K562 (cell line): ENCODE measurements around the gene PELI3. TPM values are rescaled to one million over a fixed set of nuclear protein-coding genes. Genes with fewer than 3 reads are reported as not detected.

Experiments used
- ATAC-seq: fragments of 200-7000 bp; cut with Tn5 transposase; 3 replicates; pipeline ENCODE4 v1.9.1; 2020; ENCODE audit warnings: moderate library complexity
- BruUV-seq: library from RNA; stranded (reverse); fragments of 400-500 nt; replicated peaks from 2 replicates; lab custom pipeline; 2021; lab: Mats Ljungman, UMichigan
- CTCF ChIA-PET: fragments of 300-600 bp; formaldehyde crosslinking; extraction: SDS; loops from one replicate; lab custom pipeline; 2021; ENCODE audit warnings: low intra/inter-chr PET ratio; lab: Yijun Ruan, JAX
- POLR2A ChIA-PET: fragments of 300-600, 350-650 bp; sonication (Branson Sonifier 250); formaldehyde crosslinking; extraction: SDS; loops from one replicate; lab custom pipeline; 2021; ENCODE audit warnings: antibody characterized with exemption, inconsistent platforms; lab: Yijun Ruan, JAX
- DNase-seq, 4 experiments: peaks; one replicate each; pipeline versions ENCODE4 v3.0.0 to v3.0.0-alpha.2; 2011 to 2018; ENCODE audit warnings: low spot score in 3 of 4, mixed read lengths in 3 of 4; ENCODE audit errors: extremely low read depth in 1 of 4
- FAIRE-seq: peaks from 2 replicates; lab custom pipeline; 2011; peaks lifted over from hg19 to GRCh38; lab: Jason Lieb, UNC
- H2AFZ ChIP-seq: 2 replicates; pipeline ENCODE4 v1.6.0; 2011; ENCODE audit warnings: low read depth, low read length, control low read depth, inconsistent platforms
- H3K27ac ChIP-seq: fragments of 200-600 bp; 3 replicates; pipeline ENCODE4 v1.8.0; 2011; ENCODE audit warnings: low read depth, mild to moderate bottlenecking, control low read depth, inconsistent platforms, low read length, moderate library complexity, mixed read lengths; ENCODE audit errors: extremely low read depth
- H3K27me3 ChIP-seq, 2 experiments: fragments of 300-600 bp in 1 of 2; 2 replicates in 1 of 2; 3 replicates in 1 of 2; pipeline versions ENCODE4 v1.6.0 to v1.8.0; 2011; ENCODE audit warnings: inconsistent platforms in 2 of 2, low read length in 2 of 2, mild to moderate bottlenecking in 1 of 2, mixed read lengths in 1 of 2, moderate library complexity in 1 of 2; ENCODE audit not compliant: control insufficient read depth in 2 of 2, insufficient read depth in 2 of 2
- H3K36me3 ChIP-seq: fragments of 300-600 bp; 3 replicates; pipeline ENCODE4 v1.8.0; 2011; ENCODE audit warnings: mild to moderate bottlenecking, low read length, inconsistent platforms; ENCODE audit not compliant: control insufficient read depth, insufficient read depth
- H3K4me1 ChIP-seq, 2 experiments: fragments of 200-600 bp in 1 of 2; replicated peaks in 1 of 2; 2 replicates in 1 of 2; 3 replicates in 1 of 2; pipeline versions ENCODE4 v1.5.1 to v1.8.0; 2011; ENCODE audit warnings: inconsistent platforms in 2 of 2, low read length in 2 of 2, mild to moderate bottlenecking in 1 of 2, mixed read lengths in 1 of 2, moderate library complexity in 1 of 2; ENCODE audit not compliant: control insufficient read depth in 2 of 2, insufficient read depth in 2 of 2
- H3K4me2 ChIP-seq: 2 replicates; pipeline ENCODE4 v1.6.1; 2011; ENCODE audit warnings: low read length, control low read depth, inconsistent platforms, mixed read lengths; ENCODE audit not compliant: insufficient read depth
- H3K4me3 ChIP-seq: fragments of 200-600 bp; sonication (generic), shearing (Covaris generic); 2 replicates; pipeline ENCODE4 v1.5.1; 2016; ENCODE audit warnings: control low read depth, inconsistent platforms
- H3K79me2 ChIP-seq: fragments of 200-600 bp; 3 replicates; pipeline ENCODE4 v1.8.0; 2011; ENCODE audit warnings: low read length, inconsistent platforms; ENCODE audit not compliant: control insufficient read depth, insufficient read depth
- H3K9ac ChIP-seq, 2 experiments: 2 replicates each; pipeline versions ENCODE4 v1.6.0 to v1.6.1; 2011; ENCODE audit warnings: low read depth in 2 of 2, low read length in 2 of 2, control low read depth in 1 of 2, inconsistent platforms in 1 of 2, mild to moderate bottlenecking in 1 of 2, mixed read lengths in 1 of 2; ENCODE audit not compliant: insufficient read depth in 1 of 2
- H3K9me1 ChIP-seq: one replicate; pipeline ENCODE4 v1.6.0; 2011; ENCODE audit warnings: inconsistent platforms, mild to moderate bottlenecking, low read length, moderate library complexity; ENCODE audit not compliant: control insufficient read depth, insufficient read depth
- H3K9me3 ChIP-seq: replicated peaks from 2 replicates; pipeline ENCODE4 v1.5.1; 2011; ENCODE audit warnings: low read depth, low read length, inconsistent platforms; ENCODE audit not compliant: control insufficient read depth, insufficient read depth
- H4K20me1 ChIP-seq: replicated peaks from 2 replicates; pipeline ENCODE4 v1.6.1; 2011; ENCODE audit warnings: low read length, inconsistent platforms, mixed read lengths; ENCODE audit not compliant: control insufficient read depth, insufficient read depth
- CBFA2T3 ChIP-seq: fragments of 450-650 bp; IDR thresholded peaks from 2 replicates; pipeline ENCODE4 v1.6.1; 2017
- CCAR2 ChIP-seq: fragments of 200-400 bp; formaldehyde crosslinking; IDR thresholded peaks from 2 replicates; pipeline ENCODE4 v1.6.1; 2017; ENCODE audit warnings: mild to moderate bottlenecking, low read depth, low read length
- CHAMP1 ChIP-seq: fragments of 450-650 bp; IDR thresholded peaks from 2 replicates; pipeline ENCODE4 v1.6.1; 2016; ENCODE audit warnings: mild to moderate bottlenecking
- CHD2 ChIP-seq: IDR thresholded peaks from 2 replicates; pipeline ENCODE4 v1.6.1; 2011; ENCODE audit warnings: low read depth, low read length
- CHD4 ChIP-seq: fragments of 200-600 bp; sonication (generic); IDR thresholded peaks from 3 replicates; pipeline ENCODE4 v1.6.1; 2012; ENCODE audit warnings: low read depth, mild to moderate bottlenecking, mixed read lengths, low read length, inconsistent platforms; ENCODE audit not compliant: insufficient read depth, insufficient replicate concordance, poor library complexity, severe bottlenecking
- E2F5 ChIP-seq: sonication (generic); formaldehyde crosslinking; IDR thresholded peaks from 2 replicates; pipeline ENCODE4 v1.8.0; 2022; ENCODE audit warnings: mild to moderate bottlenecking, missing genetic modification reagents
- GABPB2 ChIP-seq: fragments of 250-450 bp; sonication (Bioruptor Pico); conservative IDR thresholded peaks from 2 replicates; pipeline ENCODE4 v1.5.1; 2021; ENCODE audit warnings: mild to moderate bottlenecking
- GTF2F1 ChIP-seq: IDR thresholded peaks from 2 replicates; pipeline ENCODE4 v1.6.1; 2011; ENCODE audit warnings: low read depth, low read length, improper control_type of control experiment
- HOMEZ ChIP-seq: fragments of 250-450 bp; sonication (Bioruptor Pico); IDR thresholded peaks from 2 replicates; pipeline ENCODE4 v1.4.0; 2020; ENCODE audit warnings: mild to moderate bottlenecking, moderate library complexity
- MAX ChIP-seq: sonication (generic); formaldehyde crosslinking; IDR thresholded peaks from 2 replicates; pipeline ENCODE4 v1.9.0; 2022; ENCODE audit warnings: mild to moderate bottlenecking, missing genetic modification reagents
- MCM5 ChIP-seq: fragments of 450-650 bp; IDR thresholded peaks from 2 replicates; pipeline ENCODE4 v1.6.1; 2016; ENCODE audit warnings: low read depth
- PHTF2 ChIP-seq: fragments of 250-450 bp; sonication (Bioruptor Pico); IDR thresholded peaks from 2 replicates; pipeline ENCODE4 v1.5.0; 2021; ENCODE audit warnings: mild to moderate bottlenecking
- RBM14 ChIP-seq: fragments of 200-400 bp; formaldehyde crosslinking; IDR thresholded peaks from 2 replicates; pipeline ENCODE4 v1.6.1; 2018; ENCODE audit warnings: low read depth, mild to moderate bottlenecking, low read length, moderate library complexity, borderline replicate concordance; ENCODE audit not compliant: insufficient read depth
- SMC3 ChIP-seq: conservative IDR thresholded peaks from 2 replicates; pipeline ENCODE4 v1.6.1; 2011; ENCODE audit warnings: low read depth, low read length, improper control_type of control experiment; ENCODE audit not compliant: insufficient read depth
- TAF1 ChIP-seq: IDR thresholded peaks from 2 replicates; pipeline ENCODE4 v1.6.1; 2011; ENCODE audit warnings: mild to moderate bottlenecking, low read length, moderate library complexity; ENCODE audit not compliant: insufficient read depth, control insufficient read depth, severe bottlenecking; ENCODE audit errors: extremely low read depth
- ZC3H8 ChIP-seq: fragments of 450-650 bp; IDR thresholded peaks from 2 replicates; pipeline ENCODE4 v1.6.1; 2017
- ZNF644 ChIP-seq: fragments of 200-800 bp; sonication (Bioruptor generic); IDR thresholded peaks from 2 replicates; pipeline ENCODE4 v1.6.1; 2016; ENCODE audit warnings: low read depth, missing genetic modification characterization, missing compliant biosample characterization
- ZNF77 ChIP-seq: fragments of 250-450 bp; sonication (Bioruptor Pico); IDR thresholded peaks from 2 replicates; pipeline ENCODE4 v1.5.0; 2020
- WGBS: fragments of 100-300 bp; shearing (Covaris generic); methylation state at CpG from one replicate; pipeline ENCODE4 v1.1.6; 2016; ENCODE audit warnings: low coverage, mixed read lengths; ENCODE audit not compliant: insufficient coverage; ENCODE audit errors: missing lambda C conversion rate; 5-methylcytosine and 5-hydroxymethylcytosine counted together
- in situ Hi-C: fragments of 300-500 bp; cut with MboI; formaldehyde crosslinking; loops from 4 replicates; pipeline ENCODE4 v1.15.0; 2018; ENCODE audit warnings: inconsistent platforms, mixed read lengths
- intact Hi-C: fragments of 100-400 bp; cut with micrococcal nuclease; formaldehyde crosslinking; loops from 2 replicates; pipeline ENCODE4 v1.14.2; 2022
- polyA plus RNA-seq, 8 experiments: library from polyadenylated mRNA; depleted of rRNA in 4 of 8; stranded (reverse) in 5 of 8; unstranded in 3 of 8; fragments of >200 nt; fragmentation: Nextera tagmentation in 2 of 8; fragmentation: Illumina TruSeq in 1 of 8; extraction: Ambion mirVana in 2 of 8; extraction: Trizol in 1 of 8; gene quantifications; 2 replicates each; pipeline versions ENCODE4 v1.2.1 to v1.2.3, GENCODE V29; 2011 to 2014; ENCODE audit warnings: inconsistent platforms in 1 of 8, missing spikeins in 1 of 8
- total RNA-seq, 7 experiments: library from RNA; depleted of rRNA in 6 of 7; stranded (reverse); fragments of >200 nt in 6 of 7; fragmentation: Illumina TruSeq in 2 of 7; extraction: Trizol in 2 of 7; gene quantifications; 2 replicates each; pipeline versions ENCODE4 v1.2.1 to v1.2.3, GENCODE V29; 2011 to 2021; ENCODE audit warnings: low replicate concordance in 1 of 7

Gene PELI3
- total and polyA plus RNA-seq, 9 of the 15 experiments (the other 6 are each of a cell fraction or from before 2014, with no cell fraction given): 0.17 to 4.2 (median 1.9) TPM

GRCh38 chr11:66429983-66430602, 36.6 kb upstream of the PELI3 start:
- 31% methylated on average over 9 of the region's 9 CpGs for WGBS
- Histone ChIP-seq H3K4me2 (no peak overlapping the region), H3K4me1 (peaks cover 3 to 5% of the 10 kb centered on the region in 2 experiments; a peak in 3 of 5 replicates), H3K27me3 (no peaks in the 10 kb centered on the region), H3K9me3 (no peaks in the 10 kb centered on the region), H3K27ac (no peak overlapping the region), H4K20me1 (peaks cover 5% of the 10 kb centered on the region; the same call in 1 of the 2 replicates), H3K36me3 (peaks cover 3% of the 10 kb centered on the region; the same call in 2 of the 3 replicates), H3K79me2 (no peaks in the 10 kb centered on the region), H3K9ac (no peak overlapping the region), H2AFZ (no peak overlapping the region), H3K9me1 (no peaks in the 10 kb centered on the region), H3K4me3 (no peak overlapping the region)
- intact Hi-C loops (loop anchor here (1.0 kb wide), 2 partner anchors 22 to 44 kb away; no protein-coding TSS in a partner anchor), in situ Hi-C loops (no loop called here)
- CTCF ChIA-PET: interaction anchor here (0.6 to 2.5 kb wide), 6 partner anchors 8 to 546 kb away, joined by 3 to 52 read pairs (median 6); partner anchors contain the start of gene RBM4B
- peak; percentile 74 for FAIRE-seq
- BruUV-seq: no TSS peak
- peak; percentile 97 for ATAC-seq
- peak; percentile 73 to 84 (median 75) for DNase-seq
- POLR2A ChIA-PET: interaction anchor here (0.6 to 1.4 kb wide), 2 partner anchors 117 to 247 kb away, joined by 4 read pairs; partner anchors contain the start of gene RBM4B
- no peak for TF ChIP-seq CHD4
- TF ChIP-seq TAF1: no peak
- peak; percentile 85 for TF ChIP-seq SMC3
- no peak for TF ChIP-seq ZC3H8
- no peak for TF ChIP-seq CCAR2
- TF ChIP-seq ZNF77: no peak
- 0 out of 2 replicates have a peak, but pooled peaks have one; percentile 26 for TF ChIP-seq MAX (CRISPR knock-in tag)
- TF ChIP-seq CHAMP1: no peak
- TF ChIP-seq GTF2F1: no peak
- TF ChIP-seq GABPB2 (CRISPR knock-in tag): no peak
- no peak for TF ChIP-seq PHTF2 (CRISPR knock-in tag)
- TF ChIP-seq ZNF644 (tag): no peak
- no peak for TF ChIP-seq CBFA2T3
- no peak for TF ChIP-seq HOMEZ (CRISPR knock-in tag)
- TF ChIP-seq E2F5: no peak
- no peak for TF ChIP-seq MCM5
- no peak for TF ChIP-seq RBM14
- TF ChIP-seq CHD2: peak; percentile 11; the same call in 1 of the 2 replicates
